ENCODE data around the gene CCDC66. TPM values are rescaled to one million over a fixed set of nuclear protein-coding genes. Genes with fewer than 3 reads are reported as not detected.

CCDC66 gene
- total and polyA plus RNA-seq, 2 donors (not counting 1 experiment from before 2014, with no cell fraction given): 12.3 to 53.7 TPM

DNA sequence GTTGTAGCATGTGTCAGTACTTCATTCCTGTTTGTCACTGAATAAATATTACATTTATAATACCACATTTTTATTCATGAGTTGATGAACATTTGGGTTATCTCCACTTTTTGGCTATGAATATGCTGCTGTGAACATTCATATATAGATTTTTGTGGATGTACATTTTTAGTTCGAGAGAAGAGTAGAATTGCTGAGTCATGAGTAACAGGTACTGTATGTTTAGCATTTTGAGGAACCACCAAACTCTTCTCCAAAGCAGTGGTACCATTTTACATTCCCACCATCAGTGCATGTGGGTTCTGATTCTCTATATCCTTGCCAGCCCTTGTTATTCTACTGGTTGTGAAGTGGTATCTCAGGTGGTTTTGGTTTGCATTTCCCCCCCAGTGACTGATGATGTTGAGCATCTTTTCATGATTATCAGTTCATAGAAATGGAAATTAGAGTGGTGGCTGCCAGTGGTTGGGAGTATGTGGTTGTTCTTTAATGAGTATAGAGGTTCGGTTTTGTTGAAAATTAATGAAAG, 59.6 kb downstream of the CCDC66 start:
- Histone ChIP-seq H4K20me1 (ENCODE audit: control insufficient read depth, insufficient read depth, low read length, poor library complexity, severe bottlenecking) (peaks cover 11% of the 10 kb centered on the region), H3K27ac (ENCODE audit: low read length in 2 of 2) (no peak overlapping the region), H3K4me1 (ENCODE audit: control insufficient read depth in 2 of 2, insufficient read depth in 2 of 2, low read length in 2 of 2) (no peaks in the 10 kb centered on the region), H3K36me3 (replicated peaks in 1 of 2; ENCODE audit: control extremely low read depth in 1 of 2, control insufficient read depth in 1 of 2, extremely low read depth in 1 of 2, insufficient read depth in 2 of 2, low read length in 1 of 2) (peaks cover 12 to 51% of the 10 kb centered on the region in 2 experiments), H3K9me3 (ENCODE audit: control extremely low read depth in 1 of 3, control insufficient read depth in 2 of 3, insufficient read depth in 1 of 3, low read length in 2 of 3) (no peaks in the 10 kb centered on the region), H3K4me3 (ENCODE audit: control extremely low read depth in 1 of 5, extremely low read depth in 1 of 5, insufficient read depth in 1 of 5, low read depth in 2 of 5, low read length in 4 of 5) (no peak overlapping the region), H3K27me3 (replicated peaks in 1 of 4; ENCODE audit: control extremely low read depth in 1 of 4, control insufficient read depth in 3 of 4, insufficient read depth in 4 of 4, low read length in 3 of 4) (no peaks in the 10 kb centered on the region), H2AFZ (ENCODE audit: insufficient read depth, low read depth, low read length, poor library complexity, severe bottlenecking) (no peak overlapping the region), H3K4me2 (replicated peaks; ENCODE audit: low read depth, low read length, poor library complexity, severe bottlenecking) (no peak overlapping the region), H3K79me2 (ENCODE audit: control insufficient read depth, insufficient read depth, low read length) (peaks cover under 1% of the 10 kb centered on the region), H3K9ac (ENCODE audit: low read length) (no peak overlapping the region)
- intact Hi-C loops (cut with micrococcal nuclease): no loop called here
- no peaks in the 10 kb centered on the region for H3K4me1 Mint-ChIP-seq
- DNase-seq: no peak
- no peak for TF ChIP-seq CTCF (IDR thresholded peaks at IDR 0.05)
- no peak for TF ChIP-seq EZH2 (IDR thresholded peaks at IDR 0.05; ENCODE audit: borderline replicate concordance, insufficient read depth, low read depth, low read length, poor library complexity, severe bottlenecking)
- no CpG with 5 or more reads among the region's 2 CpGs for WGBS (ENCODE audit: insufficient coverage)
- no peaks in the 10 kb centered on the region for H3K9me3 Mint-ChIP-seq (ENCODE audit: insufficient read depth)
- CTCF ChIA-PET: no interaction called here
- peak overlapping the region; percentile 39 for H3K27ac Mint-ChIP-seq
- H3K4me3 Mint-ChIP-seq: no peak overlapping the region
- ATAC-seq (ENCODE audit: low read depth): no peak
- POLR2A ChIA-PET: no interaction called here
- no peaks in the 10 kb centered on the region for H3K27me3 Mint-ChIP-seq

- no peak overlapping the region for H3K4me3 Mint-ChIP-seq
- intact Hi-C loops (cut with micrococcal nuclease): no loop called here
- H3K9me3 ChIP-seq (ENCODE audit: control extremely low read depth in 1 of 3, control insufficient read depth in 2 of 3, insufficient read depth in 1 of 3, low read length in 2 of 3): no peaks in the 10 kb centered on the region
- H3K4me1 Mint-ChIP-seq: no peaks in the 10 kb centered on the region
- H3K27me3 Mint-ChIP-seq: no peaks in the 10 kb centered on the region
- no peak overlapping the region for H3K4me2 ChIP-seq (replicated peaks; ENCODE audit: low read depth, low read length, poor library complexity, severe bottlenecking)
- H3K27me3 ChIP-seq (replicated peaks in 1 of 4; ENCODE audit: control extremely low read depth in 1 of 4, control insufficient read depth in 3 of 4, insufficient read depth in 4 of 4, low read length in 3 of 4): no peaks in the 10 kb centered on the region
- no peaks in the 10 kb centered on the region for H3K79me2 ChIP-seq (ENCODE audit: control insufficient read depth, insufficient read depth, low read length)
- no peak overlapping the region for H3K9ac ChIP-seq (ENCODE audit: low read length)
- H2AFZ ChIP-seq (ENCODE audit: insufficient read depth, low read depth, low read length, poor library complexity, severe bottlenecking): no peak overlapping the region
- ATAC-seq (ENCODE audit: low read depth) (no peak), DNase-seq (no peak)
- CTCF ChIA-PET: interaction anchor here (0.7 kb wide), 1 partner anchor 41 kb away, joined by 3 read pairs; no protein-coding TSS in a partner anchor
- no peak overlapping the region for H3K27ac ChIP-seq (ENCODE audit: low read length in 2 of 2)
- H4K20me1 ChIP-seq (ENCODE audit: control insufficient read depth, insufficient read depth, low read length, poor library complexity, severe bottlenecking): no peaks in the 10 kb centered on the region
- H3K4me1 ChIP-seq (ENCODE audit: control insufficient read depth in 2 of 2, insufficient read depth in 2 of 2, low read length in 2 of 2): no peaks in the 10 kb centered on the region
- no peak overlapping the region for H3K4me3 ChIP-seq (ENCODE audit: control extremely low read depth in 1 of 5, extremely low read depth in 1 of 5, insufficient read depth in 1 of 5, low read depth in 2 of 5, low read length in 4 of 5)
- H3K9me3 Mint-ChIP-seq (ENCODE audit: insufficient read depth): no peaks in the 10 kb centered on the region
- no peak for TF ChIP-seq CTCF (IDR thresholded peaks at IDR 0.05)
- no peak for TF ChIP-seq EZH2 (IDR thresholded peaks at IDR 0.05; ENCODE audit: borderline replicate concordance, insufficient read depth, low read depth, low read length, poor library complexity, severe bottlenecking)
- peaks cover 13 to 64% of the 10 kb centered on the region in 2 experiments for H3K36me3 ChIP-seq (replicated peaks in 1 of 2; ENCODE audit: control extremely low read depth in 1 of 2, control insufficient read depth in 1 of 2, extremely low read depth in 1 of 2, insufficient read depth in 2 of 2, low read length in 1 of 2)
- no CpG with 5 or more reads among the region's 2 CpGs for WGBS (ENCODE audit: insufficient coverage)
- POLR2A ChIA-PET: no interaction called here
- H3K27ac Mint-ChIP-seq: peak overlapping the region; percentile 44
Measured at GRCh38 chr3:56620371-56620770, 63.4 kb downstream of the CCDC66 start.
